HG02938 (cell line): ENCODE data around the gene GPR17.

Experiments
- ATAC-seq: cut with Tn5 transposase; IDR thresholded peaks from one replicate; pipeline ENCODE4 v1.9.1; 2021; ENCODE audit warnings: mild to moderate bottlenecking, moderate library complexity; ENCODE audit not compliant: unreplicated experiment

GPR17 gene

DNA sequence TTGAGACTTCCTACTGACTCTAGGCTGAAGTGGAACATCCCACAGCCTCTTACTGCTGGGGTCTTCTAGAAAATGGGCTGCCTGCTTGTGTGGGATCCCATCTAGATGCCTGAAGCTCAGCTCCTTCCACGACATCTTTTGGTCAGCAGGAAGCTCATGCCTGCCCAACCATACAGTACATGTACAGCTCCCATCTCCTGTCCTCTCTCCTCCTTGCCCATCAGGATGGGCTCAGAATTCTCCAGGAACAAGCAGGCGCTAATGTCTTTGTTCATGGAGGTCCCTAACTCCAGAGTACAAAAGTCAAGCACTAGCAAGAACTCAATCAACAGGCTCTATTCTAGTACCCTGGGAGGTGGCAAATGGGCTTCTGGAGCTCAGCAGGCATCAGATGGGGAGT, 31.7 kb upstream of the GPR17 start:
- ATAC-seq = no peak

DNA sequence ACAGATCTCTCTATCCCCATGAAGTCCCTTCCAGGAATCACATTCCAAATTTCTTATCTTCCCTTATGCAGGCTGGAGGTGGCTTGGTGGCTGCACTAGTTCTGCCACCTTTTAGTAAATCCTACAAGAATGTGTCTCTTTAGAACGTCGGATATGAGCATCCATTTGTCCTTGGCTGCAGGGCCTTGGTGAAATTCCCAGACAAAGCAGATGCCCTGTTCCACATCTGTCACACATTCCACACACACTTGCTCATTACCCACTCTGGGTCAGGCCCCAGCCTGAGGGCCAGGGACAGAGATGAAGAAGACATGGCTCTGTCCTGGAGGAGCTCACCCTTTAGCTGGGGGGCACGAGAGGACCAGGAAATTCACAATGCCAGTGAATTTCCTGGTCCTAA, 31.2 kb upstream of the GPR17 start:
- ATAC-seq = no peak

DNA sequence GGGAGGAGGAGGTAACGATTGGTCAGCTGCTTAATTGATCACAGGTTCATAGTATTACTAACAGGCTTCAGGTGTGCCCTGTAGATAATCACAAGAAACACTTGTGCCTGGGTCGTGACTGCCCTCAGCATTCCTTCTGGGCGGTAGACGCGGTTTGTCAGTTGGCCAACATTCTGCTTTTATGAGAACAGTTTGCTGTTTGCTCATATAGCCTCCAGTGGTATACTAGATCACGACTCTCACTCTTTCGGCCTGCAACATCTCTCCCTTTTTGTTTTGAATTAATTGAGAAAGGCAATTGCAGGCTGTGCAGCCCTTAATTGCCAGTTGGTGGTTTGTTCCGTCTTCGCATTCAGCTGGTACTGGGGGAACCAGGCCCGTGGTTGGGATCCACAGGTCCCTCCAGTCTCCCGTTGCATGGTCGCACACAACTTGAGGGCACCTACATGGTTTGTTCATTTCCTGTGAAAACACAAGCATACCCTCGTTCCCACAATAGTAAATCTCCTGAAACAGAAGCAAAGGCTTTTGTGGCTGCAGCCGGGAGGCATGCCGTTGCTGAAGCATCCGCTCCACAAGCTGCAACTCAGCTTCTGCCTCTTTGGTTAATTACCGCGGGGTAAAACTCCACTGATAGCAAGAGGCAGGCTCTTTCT, 30.3 kb upstream of the GPR17 start:
- ATAC-seq = no peak

DNA sequence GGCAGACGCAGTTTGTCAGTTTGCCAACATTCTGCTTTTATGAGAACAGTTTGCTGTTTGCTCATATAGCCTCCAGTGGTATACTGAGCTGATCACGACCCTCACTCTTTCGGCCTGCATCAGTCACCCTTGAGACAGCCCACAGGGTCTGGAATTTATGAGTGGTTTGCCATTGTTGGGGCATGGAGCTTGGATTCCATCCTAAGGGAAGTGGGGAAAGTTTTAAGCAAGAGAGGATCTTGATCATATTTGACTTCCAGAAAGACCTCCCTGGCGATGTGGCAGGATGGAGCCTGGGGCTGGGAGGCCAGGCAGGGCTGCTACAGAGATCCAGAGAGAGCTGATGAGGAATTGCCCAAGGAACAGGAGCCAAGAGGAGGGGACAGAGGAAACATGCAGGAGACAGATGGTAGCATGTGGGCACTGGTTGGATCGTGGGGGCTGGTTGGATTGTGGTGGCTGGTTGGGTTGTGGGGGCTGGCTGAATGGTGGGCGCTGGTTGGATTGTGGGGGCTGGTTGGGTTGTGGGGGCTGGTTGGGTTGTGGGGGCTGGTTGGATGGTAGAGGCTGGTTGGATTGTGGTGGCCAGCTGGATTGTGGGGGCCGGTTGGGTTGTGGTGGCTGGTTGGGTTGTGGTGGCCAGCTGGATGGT, 27.3 kb upstream of the GPR17 start:
- ATAC-seq = no peak

DNA sequence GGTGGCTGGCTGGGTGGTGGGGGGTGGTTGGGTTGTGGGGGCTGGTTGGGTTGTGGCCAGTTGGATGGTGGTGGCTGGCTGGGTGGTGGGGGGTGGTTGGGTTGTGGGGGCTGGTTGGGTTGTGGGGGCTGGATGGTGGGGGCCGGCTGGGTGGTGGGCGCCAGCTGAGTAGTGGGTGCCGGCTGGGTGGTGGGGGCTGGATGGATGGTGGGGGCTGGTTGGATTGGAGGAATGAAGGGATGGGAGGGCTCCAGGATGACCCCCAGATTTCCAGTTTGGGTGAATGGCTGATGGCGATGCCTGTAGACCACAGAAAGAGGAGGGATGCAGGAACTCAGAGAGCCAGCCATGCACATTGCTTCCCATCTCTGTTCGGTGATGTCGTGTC, 26.8 kb upstream of the GPR17 start:
- ATAC-seq = no peak

DNA sequence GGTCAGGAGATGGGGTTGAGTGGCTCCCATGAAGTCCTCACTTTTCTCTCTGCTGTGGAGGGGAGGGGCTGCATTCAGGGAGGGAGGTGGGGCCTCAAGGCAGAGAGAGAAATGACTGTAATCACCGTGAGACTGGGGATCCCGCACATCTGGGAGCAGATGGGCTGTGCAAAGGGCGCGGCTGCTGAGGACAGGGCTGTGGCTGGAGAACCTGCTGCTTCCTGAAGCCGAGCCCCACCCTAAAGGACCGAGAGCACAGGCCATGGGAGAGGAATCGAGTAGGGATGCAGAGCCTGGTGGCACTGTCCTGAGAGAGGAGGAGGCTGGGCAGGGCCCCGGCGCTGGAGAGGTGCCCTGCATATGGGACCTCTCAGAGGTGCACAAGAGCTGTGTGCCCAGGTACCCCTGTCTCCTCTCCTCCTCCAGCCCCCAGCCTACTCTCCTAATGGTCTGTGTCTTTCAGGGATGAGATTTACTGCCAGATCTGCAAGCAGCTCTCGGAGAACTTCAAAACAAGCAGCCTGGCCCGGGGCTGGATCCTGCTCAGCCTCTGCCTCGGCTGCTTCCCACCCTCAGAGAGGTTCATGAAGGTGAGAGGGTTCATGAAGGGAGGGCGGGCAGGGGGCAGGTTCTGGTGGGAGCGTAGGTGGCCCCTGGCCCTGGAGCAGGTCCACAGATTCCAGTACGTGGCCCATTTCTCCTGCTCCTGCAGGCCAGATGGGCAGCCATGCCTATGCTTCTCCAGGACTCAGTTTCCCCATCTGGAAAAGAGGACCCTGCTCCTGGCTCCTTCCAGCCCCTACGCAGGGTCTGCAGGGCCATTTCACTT, 25.9 kb upstream of the GPR17 start:
- ATAC-seq = no peak

DNA sequence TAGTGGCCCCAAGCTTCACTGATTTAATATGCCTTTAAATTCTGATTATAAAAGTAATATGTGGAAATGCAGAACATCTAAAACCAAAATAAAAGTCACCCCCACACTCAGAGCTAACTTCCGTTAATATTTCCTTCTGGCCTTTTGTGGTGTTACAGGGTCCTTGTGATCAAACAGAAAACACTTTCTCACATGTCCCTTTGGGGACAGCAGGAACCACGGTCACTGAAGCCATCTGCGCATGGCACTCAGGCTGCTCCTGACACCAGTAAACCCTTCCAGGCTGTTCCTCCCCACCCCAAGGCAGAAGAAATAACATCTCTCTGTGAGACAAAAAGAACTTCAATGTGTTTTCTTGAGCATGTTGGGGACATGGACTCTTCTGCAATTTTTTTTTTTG, 25.1 kb upstream of the GPR17 start:
- no peak for ATAC-seq

DNA sequence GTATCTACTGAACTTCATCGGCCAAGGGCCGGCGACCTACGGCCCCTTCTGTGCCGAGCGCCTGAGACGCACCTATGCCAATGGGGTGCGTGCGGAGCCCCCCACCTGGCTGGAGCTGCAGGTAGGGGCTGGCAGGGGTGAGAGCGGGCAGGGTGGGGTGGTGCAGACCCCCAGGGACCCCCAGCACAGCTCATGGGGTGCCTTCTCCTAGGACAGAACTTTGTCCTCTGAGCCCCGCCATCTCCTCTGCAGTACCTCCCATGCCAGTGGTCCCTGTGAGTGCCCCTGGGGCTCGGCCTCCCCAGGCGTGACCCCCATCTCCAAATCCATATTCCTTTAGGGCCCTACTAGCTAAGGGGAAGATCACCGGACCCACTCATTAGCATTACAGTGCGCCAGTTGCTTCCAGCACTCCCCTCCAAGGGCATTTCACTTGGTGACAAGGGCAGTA, 23.9 kb upstream of the GPR17 start:
- no peak for ATAC-seq

DNA sequence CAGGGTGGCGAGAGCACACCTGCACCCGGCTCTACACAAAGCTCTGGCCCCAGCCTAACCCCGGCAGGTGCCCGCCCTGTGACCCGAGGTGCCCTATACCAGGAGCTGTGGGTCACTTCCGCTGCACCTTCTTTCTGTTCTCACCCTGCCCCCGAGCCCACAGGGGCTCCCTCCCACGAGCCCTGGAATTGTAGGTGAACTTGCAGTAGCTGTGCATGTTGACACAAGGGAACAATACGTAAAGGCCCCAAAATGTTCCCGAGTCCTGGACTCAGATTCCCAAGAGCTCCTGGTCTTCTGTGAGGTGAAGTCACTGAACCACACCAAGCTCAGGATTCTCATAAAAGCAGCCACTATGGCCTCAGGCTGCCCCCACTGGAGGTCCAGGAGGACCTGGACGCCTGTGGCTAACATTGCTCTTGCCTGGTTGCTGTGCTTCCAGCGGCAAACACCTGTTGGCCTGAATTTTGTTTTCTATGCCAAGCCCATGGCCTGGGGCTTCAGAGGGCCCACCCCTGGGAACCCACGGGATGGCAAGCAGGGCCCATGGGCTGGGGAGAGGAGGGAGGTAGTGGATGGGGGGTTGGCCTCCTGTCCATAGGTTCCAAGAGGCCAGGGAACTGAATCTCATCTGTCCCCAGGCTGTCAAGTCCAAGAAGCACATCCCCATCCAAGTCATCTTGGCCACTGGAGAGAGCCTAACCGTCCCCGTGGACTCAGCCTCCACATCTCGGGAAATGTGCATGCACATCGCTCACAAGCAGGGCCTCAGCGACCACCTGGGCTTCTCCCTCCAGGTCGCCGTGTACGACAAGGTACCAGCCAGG, 23.2 kb upstream of the GPR17 start:
- no peak for ATAC-seq

DNA sequence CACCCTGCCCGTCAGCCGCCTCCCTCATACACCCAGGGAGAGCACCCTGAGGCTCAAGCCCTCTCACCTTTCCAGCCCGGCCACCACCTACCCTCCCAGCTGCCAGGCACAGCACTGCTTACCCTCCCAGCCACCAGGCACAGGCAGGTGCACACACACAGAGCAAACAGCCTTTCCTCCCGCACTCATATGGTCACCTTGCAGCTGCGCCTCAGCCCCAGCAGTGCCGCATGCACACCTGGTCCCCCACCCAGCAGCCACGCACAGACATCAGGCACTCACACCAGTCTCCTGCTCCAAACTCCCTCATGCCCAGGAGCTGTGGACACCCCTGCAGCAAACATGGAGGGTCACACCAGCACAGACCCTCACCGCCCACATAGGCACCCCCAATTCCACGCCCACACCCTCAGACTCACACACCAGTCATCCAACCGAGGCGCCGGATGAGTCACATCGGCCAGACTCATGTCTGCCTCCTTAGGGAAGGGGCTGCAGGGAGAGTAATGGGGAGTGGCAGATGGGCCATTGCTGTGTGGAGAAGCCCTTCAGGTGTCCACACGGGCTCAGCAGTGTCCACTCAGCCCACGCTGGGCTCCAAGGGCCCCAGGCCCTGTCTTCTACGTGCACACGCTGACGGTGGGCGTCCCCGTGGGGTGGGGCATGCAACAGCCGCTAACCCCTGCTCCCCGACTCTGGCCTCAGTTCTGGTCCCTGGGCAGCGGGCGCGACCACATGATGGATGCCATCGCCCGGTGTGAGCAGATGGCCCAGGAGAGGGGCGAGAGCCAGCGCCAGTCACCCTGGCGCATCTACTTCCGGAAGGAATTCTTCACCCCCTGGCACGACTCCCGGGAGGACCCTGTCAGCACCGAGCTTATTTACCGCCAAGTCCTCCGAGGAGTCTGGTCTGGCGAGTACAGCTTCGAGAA, 22.3 kb upstream of the GPR17 start:
- no peak for ATAC-seq

DNA sequence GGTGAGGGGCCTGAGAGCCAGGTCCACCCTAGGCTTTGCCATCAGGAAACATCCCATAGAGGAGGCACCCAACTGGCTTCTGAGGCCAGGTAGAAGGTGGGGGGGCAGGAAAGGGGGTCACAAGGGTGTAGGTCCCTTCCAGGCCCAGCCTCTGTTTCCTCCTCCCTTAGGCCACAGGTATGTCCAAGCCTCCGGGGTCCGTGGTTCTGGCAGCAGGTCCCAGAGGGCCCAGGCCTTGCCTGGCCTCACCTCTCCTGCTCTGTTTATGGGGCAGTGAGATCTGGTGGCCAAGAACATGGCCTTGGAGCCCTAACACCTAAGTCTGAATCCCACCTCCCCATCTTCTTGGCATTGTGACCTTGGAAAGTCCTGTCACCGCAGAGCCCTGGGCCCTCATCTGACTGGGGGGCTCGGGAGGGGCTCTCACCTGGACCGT, 21.6 kb upstream of the GPR17 start:
- ATAC-seq = no peak

DNA sequence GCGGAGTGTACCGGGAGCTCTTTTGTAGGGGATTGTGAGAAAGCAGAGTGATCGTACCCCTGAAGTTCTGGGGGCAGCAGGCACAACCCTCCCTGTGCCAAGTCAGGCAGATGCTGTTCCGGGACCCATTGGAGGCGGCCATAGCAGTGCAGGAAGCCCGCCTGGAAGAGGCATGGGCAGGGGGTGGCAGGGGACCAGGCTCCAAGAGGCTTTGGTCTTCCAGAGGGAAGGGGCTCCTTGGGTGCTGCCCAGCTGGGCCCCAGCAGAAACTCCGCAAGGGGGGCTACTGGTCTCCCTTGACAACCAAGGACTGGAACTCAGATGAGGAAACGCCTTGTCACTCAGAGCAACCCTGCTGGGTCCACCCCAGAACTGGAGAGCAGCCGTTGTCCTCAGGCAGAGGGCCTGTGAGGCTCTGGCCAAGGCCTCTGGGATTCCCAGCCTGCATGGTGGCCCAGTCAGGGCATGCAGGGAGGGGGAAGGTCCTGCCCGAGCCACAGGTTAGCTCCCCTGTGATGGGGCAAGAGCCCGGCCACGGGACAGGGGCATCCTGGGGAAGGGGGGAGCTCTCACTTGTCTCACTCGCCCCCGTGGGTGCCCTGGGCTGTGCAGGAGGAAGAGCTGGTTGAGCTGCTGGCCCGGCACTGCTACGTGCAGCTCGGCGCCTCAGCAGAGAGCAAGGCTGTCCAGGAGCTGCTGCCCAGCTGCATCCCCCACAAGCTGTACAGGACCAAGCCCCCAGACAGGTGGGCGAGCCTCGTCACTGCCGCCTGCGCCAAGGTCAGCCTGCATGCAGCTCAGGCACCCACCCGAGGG, 21.0 kb upstream of the GPR17 start:
- no peak for ATAC-seq

DNA sequence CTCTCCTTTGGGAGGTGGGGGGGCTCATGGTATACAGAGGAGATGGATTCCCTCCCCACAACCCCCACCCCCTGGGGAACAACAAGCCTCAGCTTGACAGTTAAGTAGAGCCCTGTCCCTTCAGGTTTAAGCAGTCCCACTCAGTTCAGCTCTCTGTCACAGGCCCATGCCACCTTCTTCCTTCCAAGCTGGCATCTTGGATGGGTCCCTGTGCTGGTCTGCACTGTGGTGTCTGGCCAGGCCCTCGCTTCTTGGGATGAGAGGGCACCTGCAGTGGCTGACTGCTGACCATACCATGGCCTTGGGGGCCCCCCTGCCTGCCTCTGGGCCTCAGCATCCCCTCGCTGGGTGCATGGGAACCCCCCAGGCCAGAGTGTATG, 20.4 kb upstream of the GPR17 start:
- no peak for ATAC-seq

DNA sequence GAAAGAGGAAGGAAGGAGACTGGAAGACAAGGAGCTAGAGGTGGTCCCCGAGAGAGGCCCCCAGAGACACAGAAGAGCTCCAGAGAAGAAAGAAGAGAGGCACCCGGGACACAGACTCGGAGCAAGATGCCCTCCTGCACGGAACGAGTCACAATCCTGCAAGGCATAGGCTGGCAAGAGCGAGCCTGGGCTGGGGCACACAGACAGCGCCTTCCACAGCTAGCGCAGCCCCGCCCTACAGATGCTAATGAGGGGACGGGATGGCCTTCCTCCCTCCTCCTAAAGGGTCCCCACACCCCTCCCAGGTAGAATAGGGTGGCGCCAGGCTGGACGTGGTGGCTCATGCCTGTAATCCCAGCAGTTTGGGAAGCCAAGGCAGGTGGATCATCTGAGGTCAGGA, 19.8 kb upstream of the GPR17 start:
- ATAC-seq = no peak

DNA sequence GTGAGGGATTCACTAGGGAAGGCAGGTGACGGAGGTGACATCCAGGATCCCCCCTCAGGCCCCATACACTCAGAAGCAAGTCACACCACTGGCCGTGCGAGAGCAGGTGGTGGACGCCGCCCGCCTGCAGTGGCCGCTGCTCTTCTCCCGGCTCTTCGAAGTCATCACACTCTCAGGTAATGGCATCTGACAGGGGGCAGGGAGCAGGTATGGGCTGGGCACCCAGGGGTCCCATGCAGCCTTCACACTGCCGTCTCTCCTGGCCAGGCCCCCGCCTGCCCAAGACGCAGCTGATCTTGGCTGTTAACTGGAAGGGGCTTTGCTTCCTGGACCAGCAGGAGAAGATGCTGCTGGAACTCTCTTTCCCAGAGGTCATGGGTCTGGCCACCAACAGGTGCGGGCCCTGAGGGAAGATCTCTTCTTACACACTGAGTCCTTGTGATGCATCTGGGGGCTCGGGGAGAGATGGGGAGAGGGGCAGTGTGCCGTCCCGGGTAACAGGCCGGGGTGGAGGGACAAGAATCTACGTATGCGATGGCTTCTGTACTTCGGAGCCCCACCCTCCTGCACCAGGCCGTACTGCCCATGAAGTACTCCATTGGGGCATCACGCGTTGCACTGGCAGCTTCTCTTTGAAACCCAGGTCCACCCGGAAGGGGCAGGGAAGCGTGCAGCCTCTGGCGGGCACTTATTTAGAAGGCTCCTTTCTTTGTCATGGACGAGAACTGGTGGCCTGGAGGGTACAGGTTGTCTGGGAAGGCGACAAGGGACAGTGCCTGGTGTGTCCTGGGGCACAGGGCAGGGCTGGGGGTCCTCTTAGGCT, 18.8 kb upstream of the GPR17 start:
- no peak for ATAC-seq

DNA sequence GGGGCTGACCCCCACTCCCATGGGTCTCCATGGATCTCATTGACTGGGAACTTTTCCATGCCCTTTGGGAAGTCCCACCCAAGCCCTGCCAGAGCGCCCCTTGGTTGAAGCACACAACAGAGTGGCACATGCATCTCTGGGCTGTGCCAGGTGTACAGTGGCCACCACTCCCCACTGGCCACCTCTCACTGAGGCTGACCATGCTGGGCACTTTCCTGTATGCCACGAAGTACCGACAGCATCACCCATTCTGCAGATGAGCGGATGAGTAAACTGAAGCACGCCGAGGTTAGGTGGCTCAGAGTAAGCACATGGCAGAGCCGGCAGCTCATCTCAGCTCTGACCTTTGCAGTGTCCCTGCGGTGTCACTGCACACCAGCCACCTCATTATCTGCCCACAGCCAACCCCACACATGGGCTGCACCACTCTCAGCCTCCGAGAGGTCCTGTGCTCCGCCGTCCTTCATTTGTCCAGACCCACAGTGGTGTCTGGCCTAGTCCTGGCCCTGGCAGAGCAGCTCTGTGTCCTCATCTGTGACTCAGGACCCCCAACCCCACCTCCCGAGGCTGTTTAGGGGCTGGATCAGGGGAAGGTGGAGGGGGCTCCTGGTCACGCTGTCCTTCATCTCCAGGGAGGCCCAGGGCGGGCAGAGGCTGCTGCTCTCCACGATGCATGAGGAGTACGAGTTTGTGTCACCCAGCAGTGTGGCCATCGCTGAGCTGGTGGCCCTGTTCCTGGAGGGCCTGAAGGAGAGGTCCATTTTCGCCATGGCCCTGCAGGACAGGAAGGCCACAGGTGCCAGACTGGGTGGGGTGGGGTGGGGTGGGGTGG, 18.0 kb upstream of the GPR17 start:
- ATAC-seq = no peak

DNA sequence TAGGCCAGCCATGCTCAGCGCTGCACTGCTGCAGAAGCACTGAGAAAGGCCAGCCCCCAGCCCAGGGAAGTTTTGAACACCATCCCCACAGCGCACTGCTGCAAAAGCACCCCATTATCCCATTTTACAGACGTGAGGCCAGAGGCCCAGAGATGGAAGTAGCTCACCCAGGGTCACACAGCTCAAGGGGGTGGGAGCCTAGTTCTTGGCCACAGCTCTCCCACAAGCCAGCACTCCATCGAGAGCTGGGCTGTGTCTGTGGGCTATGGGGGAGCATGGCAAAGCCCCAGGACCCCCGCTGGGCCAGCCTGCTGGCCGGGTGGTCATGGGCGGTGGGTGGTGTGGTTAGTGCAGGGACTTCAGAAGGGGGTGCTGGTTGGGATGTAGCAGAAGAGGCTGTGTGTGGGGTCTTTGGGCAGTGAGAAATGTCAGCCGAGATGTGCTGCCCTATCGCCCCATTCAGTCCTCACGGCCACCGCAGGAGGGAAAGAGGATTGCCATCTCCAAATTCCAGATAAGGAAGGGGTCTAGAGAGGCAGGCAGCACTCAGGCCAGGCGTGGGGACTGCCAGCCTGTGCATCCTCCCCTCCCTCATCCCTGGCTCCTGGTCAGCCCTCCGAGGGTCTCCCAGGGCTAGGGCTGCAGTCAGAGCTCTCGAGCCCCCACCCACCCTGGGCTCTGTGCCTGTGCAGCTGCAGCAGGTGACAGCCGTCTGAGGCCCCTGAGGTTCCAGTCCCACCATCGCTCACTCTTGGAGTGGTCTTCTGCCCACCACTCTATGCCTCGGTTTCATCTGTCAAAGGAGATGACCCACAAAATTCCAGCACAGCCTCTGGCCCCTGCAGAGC, 17.0 kb upstream of the GPR17 start:
- ATAC-seq = no peak
